ENCODE results near the gene TRAF7. TPM values are rescaled to one million over a fixed set of nuclear protein-coding genes. Genes with fewer than 3 reads are reported as not detected.

Gene TRAF7
- total RNA-seq, 1 donor: 56.1 TPM

DNA sequence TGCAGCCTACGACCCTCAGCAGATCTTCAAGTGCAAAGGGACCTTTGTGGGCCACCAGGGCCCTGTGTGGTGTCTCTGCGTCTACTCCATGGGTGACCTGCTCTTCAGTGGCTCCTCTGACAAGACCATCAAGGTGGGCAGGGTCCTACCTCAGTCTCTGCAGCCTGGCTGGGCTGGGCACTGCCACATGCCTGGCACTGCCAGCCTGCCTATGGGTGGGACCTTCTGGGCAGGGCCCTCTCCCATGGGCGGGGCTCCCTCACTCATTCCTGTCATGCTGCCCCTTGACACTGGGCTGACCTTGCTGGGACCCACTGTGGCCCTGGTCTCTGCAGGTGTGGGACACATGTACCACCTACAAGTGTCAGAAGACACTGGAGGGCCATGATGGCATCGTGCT, 18.3 kb downstream of the TRAF7 start:
- Histone ChIP-seq H3K27me3 (ENCODE audit: insufficient read depth, low read length) (no peaks in the 10 kb centered on the region), H3K4me3 (ENCODE audit: insufficient read depth, low read length) (no peak overlapping the region), H2AFZ (ENCODE audit: low read length) (no peak overlapping the region), H3K27ac (ENCODE audit: low read depth, low read length) (no peak overlapping the region), H3K4me2 (ENCODE audit: insufficient read depth, low read length) (no peak overlapping the region), H3K9me3 (ENCODE audit: low read depth, low read length) (no peaks in the 10 kb centered on the region), H3K79me2 (ENCODE audit: insufficient read depth, low read length) (no peaks in the 10 kb centered on the region), H4K20me1 (ENCODE audit: insufficient read depth, low read length) (peaks cover 11% of the 10 kb centered on the region), H3K4me1 (ENCODE audit: insufficient read depth, low read length) (no peaks in the 10 kb centered on the region), H3K36me3 (ENCODE audit: insufficient read depth, low read length) (peaks cover 42% of the 10 kb centered on the region)
- TF ChIP-seq CTCF (IDR thresholded peaks at IDR 0.05; ENCODE audit: extremely low read depth, low read depth, low read length): no peak
- no peak for DNase-seq (ENCODE audit: insufficient read length, low spot score, missing footprints)

- no peak overlapping the region for H2AFZ ChIP-seq (ENCODE audit: low read length)
- no peaks in the 10 kb centered on the region for H3K79me2 ChIP-seq (ENCODE audit: insufficient read depth, low read length)
- TF ChIP-seq CTCF (IDR thresholded peaks at IDR 0.05; ENCODE audit: extremely low read depth, low read depth, low read length): no peak
- H3K4me1 ChIP-seq (ENCODE audit: insufficient read depth, low read length): no peaks in the 10 kb centered on the region
- H3K36me3 ChIP-seq (ENCODE audit: insufficient read depth, low read length): peaks cover 42% of the 10 kb centered on the region
- H4K20me1 ChIP-seq (ENCODE audit: insufficient read depth, low read length): peaks cover 8% of the 10 kb centered on the region
- DNase-seq (ENCODE audit: insufficient read length, low spot score, missing footprints): no peak
- no peak overlapping the region for H3K27ac ChIP-seq (ENCODE audit: low read depth, low read length)
- no peak overlapping the region for H3K4me2 ChIP-seq (ENCODE audit: insufficient read depth, low read length)
- H3K9me3 ChIP-seq (ENCODE audit: low read depth, low read length): no peaks in the 10 kb centered on the region
- no peak overlapping the region for H3K4me3 ChIP-seq (ENCODE audit: insufficient read depth, low read length)
- no peaks in the 10 kb centered on the region for H3K27me3 ChIP-seq (ENCODE audit: insufficient read depth, low read length)
Observed at GRCh38 chr16:2174396-2175131, 19.0 kb downstream of the TRAF7 start.

GRCh38 chr16:2175454-2175853, 19.9 kb downstream of the TRAF7 start:
- Histone ChIP-seq H3K79me2 (ENCODE audit: insufficient read depth, low read length) (no peaks in the 10 kb centered on the region), H3K36me3 (ENCODE audit: insufficient read depth, low read length) (peaks cover 42% of the 10 kb centered on the region), H3K4me2 (ENCODE audit: insufficient read depth, low read length) (no peak overlapping the region), H3K27me3 (ENCODE audit: insufficient read depth, low read length) (no peaks in the 10 kb centered on the region), H4K20me1 (ENCODE audit: insufficient read depth, low read length) (peaks cover 8% of the 10 kb centered on the region), H3K4me1 (ENCODE audit: insufficient read depth, low read length) (no peaks in the 10 kb centered on the region), H3K4me3 (ENCODE audit: insufficient read depth, low read length) (no peak overlapping the region), H3K9me3 (ENCODE audit: low read depth, low read length) (no peaks in the 10 kb centered on the region), H3K27ac (ENCODE audit: low read depth, low read length) (no peak overlapping the region), H2AFZ (ENCODE audit: low read length) (no peak overlapping the region)
- no peak for DNase-seq (ENCODE audit: insufficient read length, low spot score, missing footprints)
- no peak for TF ChIP-seq CTCF (IDR thresholded peaks at IDR 0.05; ENCODE audit: extremely low read depth, low read depth, low read length)

DNA sequence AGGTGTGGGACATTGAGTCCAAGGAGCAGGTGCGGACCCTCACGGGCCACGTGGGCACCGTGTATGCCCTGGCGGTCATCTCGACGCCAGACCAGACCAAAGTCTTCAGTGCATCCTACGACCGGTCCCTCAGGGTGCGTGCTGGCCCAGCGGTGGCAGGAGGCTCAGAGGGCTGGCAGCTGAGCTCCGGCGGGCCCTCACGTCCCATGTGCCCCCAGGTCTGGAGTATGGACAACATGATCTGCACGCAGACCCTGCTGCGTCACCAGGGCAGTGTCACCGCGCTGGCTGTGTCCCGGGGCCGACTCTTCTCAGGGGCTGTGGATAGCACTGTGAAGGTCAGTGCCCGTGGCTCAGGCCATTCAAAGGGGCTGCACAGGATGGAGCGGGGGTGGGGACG, 20.5 kb downstream of the TRAF7 start:
- no peak for DNase-seq (ENCODE audit: insufficient read length, low spot score, missing footprints)
- Histone ChIP-seq H3K27me3 (ENCODE audit: insufficient read depth, low read length) (no peaks in the 10 kb centered on the region), H2AFZ (ENCODE audit: low read length) (no peak overlapping the region), H3K27ac (ENCODE audit: low read depth, low read length) (no peak overlapping the region), H3K79me2 (ENCODE audit: insufficient read depth, low read length) (no peaks in the 10 kb centered on the region), H3K4me1 (ENCODE audit: insufficient read depth, low read length) (no peaks in the 10 kb centered on the region), H3K9me3 (ENCODE audit: low read depth, low read length) (no peaks in the 10 kb centered on the region), H3K4me2 (ENCODE audit: insufficient read depth, low read length) (no peak overlapping the region), H3K36me3 (ENCODE audit: insufficient read depth, low read length) (peaks cover 42% of the 10 kb centered on the region), H3K4me3 (ENCODE audit: insufficient read depth, low read length) (no peak overlapping the region), H4K20me1 (ENCODE audit: insufficient read depth, low read length) (peaks cover 8% of the 10 kb centered on the region)
- no peak for TF ChIP-seq CTCF (IDR thresholded peaks at IDR 0.05; ENCODE audit: extremely low read depth, low read depth, low read length)

Measured in osteoblast (primary cell).